HCEC 1CT (cell line): ENCODE results near the gene MCF2L2.

Source experiments
- DNase-seq: peaks from one replicate; pipeline ENCODE4 v3.0.0-alpha.2; 2017

MCF2L2 gene

GRCh38 chr3:183227586-183227985 lies 200.8 kb downstream of the MCF2L2 start:
- no peak for DNase-seq

GRCh38 chr3:183226333-183226890 lies 202.0 kb downstream of the MCF2L2 start:
- DNase-seq: no peak

- no peak for DNase-seq
Measured at GRCh38 chr3:183224180-183224970, 204.0 kb downstream of the MCF2L2 start.

GRCh38 chr3:183222631-183223235 lies 205.7 kb downstream of the MCF2L2 start:
- no peak for DNase-seq

- no peak for DNase-seq
Measured at GRCh38 chr3:183220828-183221227, 207.6 kb downstream of the MCF2L2 start.

GRCh38 chr3:183218826-183219225 lies 209.6 kb downstream of the MCF2L2 start:
- no peak for DNase-seq

- DNase-seq: no peak
Measured at GRCh38 chr3:183217548-183218332, 210.7 kb downstream of the MCF2L2 start.

GRCh38 chr3:183215591-183216202 lies 212.7 kb downstream of the MCF2L2 start:
- no peak for DNase-seq

- DNase-seq: no peak
Measured at GRCh38 chr3:183214277-183214612, 214.2 kb downstream of the MCF2L2 start.

GRCh38 chr3:183213415-183214276 lies 214.8 kb downstream of the MCF2L2 start:
- DNase-seq: no peak

- no peak for DNase-seq
Measured at GRCh38 chr3:183212565-183212964, 215.9 kb downstream of the MCF2L2 start.

GRCh38 chr3:183212096-183212495 lies 216.3 kb downstream of the MCF2L2 start:
- DNase-seq: no peak

GRCh38 chr3:183211352-183211751 lies 217.1 kb downstream of the MCF2L2 start:
- DNase-seq: no peak

GRCh38 chr3:183210862-183211341 lies 217.5 kb downstream of the MCF2L2 start:
- DNase-seq: no peak

- DNase-seq: no peak
Measured at GRCh38 chr3:183210341-183210740, 218.1 kb downstream of the MCF2L2 start.

GRCh38 chr3:183208800-183209199 lies 219.6 kb downstream of the MCF2L2 start:
- no peak for DNase-seq

- DNase-seq: no peak
Measured at GRCh38 chr3:183208260-183208659, 220.2 kb downstream of the MCF2L2 start.

GRCh38 chr3:183203670-183204069 lies 224.7 kb downstream of the MCF2L2 start:
- DNase-seq: no peak

GRCh38 chr3:183202004-183202722 lies 226.3 kb downstream of the MCF2L2 start:
- DNase-seq: no peak

GRCh38 chr3:183198939-183199338 lies 229.5 kb downstream of the MCF2L2 start:
- no peak for DNase-seq

- no peak for DNase-seq
Measured at GRCh38 chr3:183197734-183198133, 230.7 kb downstream of the MCF2L2 start.
